Mesenteric fat pad (tissue), 1 donor: ENCODE data around the gene MCM9. TPM values are rescaled to one million over a fixed set of nuclear protein-coding genes. Genes with fewer than 3 reads are reported as not detected.
"Not testable (repeated sequence)": the region's sequence is repeated elsewhere in the genome, so short reads cannot be mapped to it uniquely, and the experiment has no call there.

ENCODE experiments used
- DNase-seq: peaks from one replicate; pipeline ENCODE4 v3.0.0-alpha.2; 2020; ENCODE audit warnings: low spot score
- total RNA-seq: library from RNA; stranded (reverse); fragmentation: NEBNext Ultra II Directional; extraction: Animal tissue kit (Norgen Biotek cat#: 25700); gene quantifications from one replicate; pipeline ENCODE4 v1.2.1, GENCODE V29; 2021
- donor health status: DM: yes; HTN: yes; CAD: no.

Gene MCM9
- total RNA-seq, 1 donor from 2014 or later, result 9.4 TPM

- DNase-seq, result no peak
These were observed 163.7 kb downstream of the MCM9 start for GRCh38 chr6:118771253-118771652.

- no peak for DNase-seq
These were observed 164.1 kb downstream of the MCM9 start for GRCh38 chr6:118770835-118771234.

DNA sequence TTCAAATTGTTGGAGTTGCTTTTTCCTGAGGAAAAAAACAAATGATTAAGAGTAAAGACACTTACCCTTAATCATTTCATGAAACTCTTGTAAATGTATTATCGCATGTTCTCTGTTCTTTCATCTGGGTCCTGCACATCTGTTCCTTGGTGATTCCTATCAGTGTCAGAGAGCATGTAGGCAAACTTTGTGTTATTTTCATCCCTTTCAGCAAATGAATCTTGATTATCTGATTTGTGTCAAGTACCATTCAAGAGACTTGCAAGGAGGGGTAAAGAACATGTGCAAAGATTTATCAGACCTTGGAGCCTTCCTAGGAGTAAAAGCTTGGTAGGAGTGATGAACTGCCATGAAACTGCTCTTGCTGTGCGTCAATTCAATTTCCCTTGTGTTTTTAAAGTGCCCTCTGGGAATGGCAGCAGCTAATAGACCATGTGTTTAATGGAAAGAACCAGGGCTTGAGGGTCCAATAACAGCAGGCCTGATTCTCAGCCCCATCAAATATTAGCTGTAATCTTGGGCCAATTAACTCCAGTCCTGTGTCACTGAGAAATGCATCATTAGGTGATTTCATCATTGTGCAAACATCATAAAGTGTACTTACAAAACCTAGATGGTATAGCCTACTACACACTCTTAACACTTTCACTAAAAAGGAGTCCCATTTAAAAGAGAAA lies 164.7 kb downstream of the MCM9 start:
- DNase-seq, result no peak

DNA sequence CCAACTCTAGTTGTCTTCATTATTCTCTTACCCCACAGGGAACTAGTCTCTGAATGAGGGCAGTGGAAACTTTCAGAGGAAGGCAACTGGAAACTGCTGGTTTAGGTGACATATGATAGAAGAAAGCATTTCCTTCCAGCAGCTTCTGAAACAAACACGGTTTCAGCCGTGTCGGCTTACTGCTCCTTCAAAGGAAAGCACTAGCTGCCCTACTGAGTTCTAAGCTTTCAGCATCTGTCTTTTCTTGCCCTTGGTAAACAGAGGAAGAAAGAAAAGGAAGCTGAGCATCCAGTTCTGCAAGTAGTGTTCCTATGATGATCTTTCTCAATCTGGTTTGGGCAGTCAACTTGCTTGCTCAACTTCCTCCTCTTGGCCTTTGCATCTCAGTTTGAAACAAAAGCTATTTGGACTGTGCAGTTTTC lies 166.0 kb downstream of the MCM9 start:
- no peak for DNase-seq

GRCh38 chr6:118768441-118768840 lies 166.5 kb downstream of the MCM9 start:
- DNase-seq, result no peak

GRCh38 chr6:118765316-118765715 lies 169.6 kb downstream of the MCM9 start:
- DNase-seq, result not testable (repeated sequence)

DNA sequence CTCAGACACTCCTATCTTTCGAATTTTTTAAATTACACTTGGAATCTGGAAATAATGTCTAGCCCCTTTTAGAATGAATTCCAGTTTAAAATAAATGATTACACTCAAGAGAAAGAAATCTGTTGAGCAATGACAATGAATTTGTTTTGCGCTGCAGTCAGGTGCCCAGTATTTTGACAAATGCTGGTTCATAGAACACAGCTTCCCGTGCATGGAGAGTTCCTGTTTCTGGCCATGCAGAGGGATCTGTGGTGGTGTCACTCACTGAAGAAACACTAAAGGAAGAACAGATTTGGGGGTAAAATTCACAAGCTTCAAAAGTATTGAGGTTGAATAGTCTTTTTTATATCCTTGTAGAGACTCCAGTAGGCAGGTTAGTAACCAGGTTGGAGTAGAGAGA lies 170.2 kb downstream of the MCM9 start:
- DNase-seq, result no peak

Other genes starting within 250 kb of the MCM9 start
- gene ASF1A, start 41.0 kb downstream of the MCM9 start, total RNA-seq, result 11.4 TPM
- gene FAM184A, start 143.5 kb upstream of the MCM9 start, total RNA-seq, result 4.8 TPM